Left colon (tissue), 2 donors: Measurements from ENCODE around the gene MTPN. TPM values are rescaled to one million over a fixed set of nuclear protein-coding genes. Genes with fewer than 3 reads are reported as not detected.

ENCODE experiments used
- ATAC-seq: fragments of 200-7000 bp; cut with Tn5 transposase; one replicate; pipeline ENCODE4 v1.9.1; 2020; ENCODE audit warnings: mild to moderate bottlenecking, moderate library complexity
- DNase-seq, 2 donors: peaks; one replicate each; pipeline ENCODE4 v3.0.0-alpha.2; 2020
- intact Hi-C, 2 donors: fragments of 100-400 bp; cut with DNase I in 1 of 2; cut with micrococcal nuclease in 1 of 2; formaldehyde crosslinking; loops; one replicate each; pipeline versions ENCODE4 v1.11.2 to v1.14.0; 2022; cut with DNase I, micrococcal nuclease
- total RNA-seq, 2 donors: library from RNA; stranded (reverse); fragmentation: NEBNext Ultra II Directional; extraction: Animal tissue kit (Norgen Biotek cat#: 25700); gene quantifications; one replicate each; pipeline ENCODE4 v1.2.1, GENCODE V29; 2021
- donor health status: DM: no; HTN: no; CAD: no.
- donor health status: DM: yes; HTN: yes; CAD: no.

Gene MTPN
- total RNA-seq, 2 donors from 2014 or later = 96.5 to 97.6 TPM

DNA sequence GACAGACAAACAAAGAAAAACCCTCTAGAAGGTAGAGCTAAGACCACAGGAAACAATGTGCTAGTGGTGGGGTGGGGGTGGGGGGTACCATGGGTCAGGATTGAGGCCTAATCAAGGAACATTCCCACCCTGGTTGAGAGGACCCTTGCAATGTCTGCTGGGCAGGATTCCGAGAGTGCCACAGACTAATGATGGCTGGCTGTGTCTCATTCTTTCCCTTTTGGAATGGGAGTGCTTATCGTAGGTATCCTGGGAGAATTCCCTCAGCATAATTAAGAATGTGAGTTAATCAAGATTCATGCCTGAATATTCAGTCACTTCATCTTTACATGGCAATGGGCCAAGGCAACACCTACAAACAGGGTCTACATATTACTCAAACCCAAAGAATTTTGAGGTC lies 14.7 kb upstream of the MTPN start:
- intact Hi-C loops = no loop called here
- no peak for DNase-seq
- no peak for ATAC-seq

DNA sequence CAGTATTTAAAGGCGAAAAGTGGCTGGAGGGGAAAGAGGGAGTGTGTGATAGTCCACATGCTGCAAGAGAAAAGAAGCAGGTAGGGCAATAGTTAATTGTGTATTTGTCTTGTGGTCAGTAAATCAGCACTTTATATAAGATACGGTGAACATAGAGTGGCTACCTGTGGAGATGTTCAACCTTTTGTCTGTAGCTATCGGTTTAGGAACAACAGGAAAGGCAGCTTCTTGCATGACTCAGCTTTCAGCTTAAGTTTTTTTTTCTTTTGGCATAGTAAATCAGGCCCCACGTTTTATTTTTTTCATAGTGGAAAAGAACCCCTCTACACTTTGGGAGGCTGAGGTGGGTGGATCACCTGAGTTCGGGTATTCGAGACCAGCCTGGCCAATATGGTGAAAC lies 14.2 kb upstream of the MTPN start:
- no peak for ATAC-seq

DNA sequence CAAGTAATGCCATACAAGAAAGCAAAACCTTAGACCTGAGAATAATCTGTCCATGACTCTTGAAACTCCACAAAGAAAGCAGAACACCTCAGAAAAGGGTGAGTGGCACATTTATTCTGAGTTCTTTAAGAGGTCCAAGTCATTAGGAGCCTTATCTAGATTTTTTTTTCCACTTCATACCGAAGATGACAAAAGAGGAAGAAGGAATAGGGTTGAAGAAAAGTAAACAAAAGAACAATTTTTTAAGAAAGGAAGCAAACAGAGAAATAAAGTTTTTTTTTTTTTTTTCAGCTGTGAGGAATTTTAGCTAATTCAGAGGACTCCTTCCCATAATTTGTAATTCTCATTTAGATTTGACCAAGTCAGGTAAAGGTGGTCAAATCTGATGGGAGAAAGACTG lies 13.1 kb upstream of the MTPN start:
- no peak for ATAC-seq
- no peak for DNase-seq
- intact Hi-C loops = no loop called here

More for the DNA sequence above, 14.2 kb upstream of the MTPN start:
- DNase-seq = no peak
- intact Hi-C loops = no loop called here

DNA sequence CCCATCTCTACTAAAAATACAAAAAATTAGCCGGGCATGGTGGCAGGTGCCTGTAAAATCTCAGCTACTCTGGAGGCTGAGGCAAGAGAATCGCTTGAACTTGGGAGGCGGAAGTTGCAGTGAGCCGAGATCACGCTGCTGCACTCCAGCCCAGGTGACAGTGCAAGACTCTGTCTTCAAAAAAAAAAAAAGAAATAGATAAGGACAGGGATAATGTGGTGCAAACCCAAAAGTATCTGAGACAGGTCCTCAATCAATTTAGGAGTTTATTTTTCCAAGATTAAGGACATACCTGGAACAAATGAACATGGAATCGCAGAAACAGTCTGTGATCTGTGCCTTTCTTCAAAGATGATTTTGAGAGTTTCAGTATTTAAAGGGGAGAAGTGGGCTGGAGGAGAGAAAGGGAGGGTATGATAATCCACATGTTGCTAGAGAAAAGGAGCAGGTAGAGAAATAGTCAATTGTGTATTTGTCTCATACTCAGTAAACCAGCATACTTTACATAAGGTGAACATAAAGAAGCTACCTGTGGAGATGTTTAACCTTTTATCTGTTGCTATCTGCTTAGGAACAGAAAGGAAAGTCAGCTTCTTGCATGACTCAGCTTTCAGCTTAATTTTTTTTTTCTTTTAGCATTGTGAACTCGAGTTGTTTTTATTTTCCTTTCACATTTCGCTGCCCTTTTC lies 4.9 kb upstream of the MTPN start:
- intact Hi-C loops = no loop called here
- ATAC-seq (no peak), DNase-seq (no peak)

DNA sequence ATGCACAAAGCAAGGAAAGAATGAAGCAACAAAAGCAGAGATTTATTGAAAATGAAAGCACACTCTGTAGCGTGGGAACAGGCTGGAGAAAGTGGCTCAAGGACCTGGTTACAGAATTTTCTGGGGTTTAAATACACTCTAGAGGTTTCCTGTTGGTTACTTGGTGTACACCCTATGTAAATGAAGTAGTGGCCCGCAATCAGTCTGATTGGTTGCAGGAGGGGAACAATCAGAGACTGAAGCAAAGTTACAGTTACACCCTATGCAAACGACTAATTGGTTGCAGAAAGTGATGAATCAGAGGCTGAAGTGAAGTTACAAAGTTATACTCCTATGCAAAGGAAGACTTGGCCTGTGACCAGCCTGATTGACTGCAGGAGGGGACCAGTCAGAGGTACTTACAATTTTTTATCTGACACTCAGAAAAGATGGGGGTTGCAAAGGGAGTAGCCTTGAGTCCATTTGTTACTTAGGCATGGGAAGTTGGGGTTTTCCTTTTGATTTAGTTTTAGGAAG lies 3.6 kb upstream of the MTPN start:
- no peak for ATAC-seq
- intact Hi-C loops = no loop called here
- peak; percentile 6 to 25 for DNase-seq

DNA sequence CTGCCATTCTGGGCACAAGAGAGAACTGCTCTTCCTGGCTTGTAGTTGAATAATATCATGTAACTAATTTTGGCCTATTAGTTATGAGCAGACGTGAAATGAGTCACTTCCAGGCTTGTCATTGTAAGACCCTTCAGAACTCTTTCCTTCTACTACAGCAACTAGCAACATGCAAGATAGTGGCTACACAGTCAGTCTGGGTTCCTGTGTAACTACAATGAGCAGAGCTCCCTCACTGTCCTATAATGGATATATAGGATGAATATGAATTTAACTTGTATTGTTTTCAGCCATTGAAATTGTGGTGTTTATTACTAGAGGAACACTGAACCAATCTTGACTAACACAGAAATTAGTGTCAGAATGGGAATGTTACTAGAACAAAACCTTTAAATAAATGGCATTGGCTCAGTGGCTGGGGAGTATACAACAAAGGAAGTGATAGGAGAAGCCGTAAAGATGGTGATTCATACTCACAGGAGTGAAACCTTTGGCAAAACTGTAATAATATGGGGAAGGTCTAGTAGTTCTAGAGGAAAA lies 2.9 kb upstream of the MTPN start:
- DNase-seq (no peak), ATAC-seq (no peak)
- intact Hi-C loops = no loop called here

DNA sequence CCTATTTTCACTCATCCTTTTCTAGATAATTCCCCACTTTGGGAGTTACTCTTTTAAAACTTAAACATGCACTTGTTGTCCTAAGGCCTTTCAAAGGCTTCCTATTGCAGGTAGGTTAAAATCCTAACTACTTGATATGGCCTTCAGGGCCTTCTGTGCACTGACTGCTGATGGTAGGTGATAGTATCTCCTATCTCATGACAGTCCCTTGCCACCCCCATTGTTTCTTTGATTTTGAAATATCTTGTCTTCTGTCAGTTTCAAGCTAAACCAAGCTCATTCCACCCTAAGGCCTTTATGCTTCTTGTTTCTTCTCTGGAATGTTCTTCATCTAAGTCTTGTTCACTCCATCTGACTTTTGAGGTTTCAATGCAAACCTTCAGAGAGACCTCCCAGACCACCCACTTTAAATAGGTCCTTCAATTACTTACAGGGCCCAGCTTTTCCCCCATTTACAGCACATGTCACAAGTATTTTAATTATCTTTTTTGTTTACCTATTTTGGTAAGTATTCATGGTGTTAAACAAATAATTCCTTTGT lies 2.4 kb upstream of the MTPN start:
- ATAC-seq = no peak
- intact Hi-C loops = no loop called here
- DNase-seq = no peak

DNA sequence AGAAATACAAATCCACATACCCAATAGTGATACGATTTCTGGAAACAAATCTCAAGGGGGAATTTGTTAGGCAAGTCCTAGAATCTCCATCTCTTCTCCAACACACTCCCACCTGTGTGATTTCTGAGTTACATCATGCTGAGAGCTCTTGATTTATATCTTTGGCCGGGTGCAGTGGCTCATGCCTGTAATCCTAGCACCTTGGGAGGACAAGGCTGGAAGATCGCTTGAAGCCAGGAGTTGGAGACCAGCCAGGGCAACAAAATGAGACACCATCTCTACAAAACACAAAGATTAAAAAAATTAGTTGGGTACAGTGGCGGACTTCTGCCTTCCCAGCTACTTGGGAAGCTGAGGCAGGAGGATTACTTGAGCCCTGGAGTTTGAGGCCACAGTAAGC lies 1.5 kb upstream of the MTPN start:
- ATAC-seq (no peak), DNase-seq (no peak)
- intact Hi-C loops = no loop called here

DNA sequence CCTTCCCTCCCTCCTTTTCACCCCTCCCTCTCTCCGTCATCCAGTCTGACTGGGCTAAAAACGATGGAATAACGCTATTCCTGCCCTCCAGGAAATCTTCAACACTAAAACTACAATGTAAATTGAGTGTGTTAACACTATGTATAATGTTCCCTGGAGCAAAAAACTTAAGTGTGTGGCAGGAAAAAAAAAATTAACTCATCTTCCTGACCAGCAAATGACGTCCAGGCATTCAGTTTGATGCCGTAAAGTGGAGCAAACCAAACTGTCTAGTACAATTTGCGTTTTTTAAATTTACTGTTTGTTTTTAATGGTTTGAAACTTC lies 545 bp upstream of the MTPN start:
- intact Hi-C loops = no loop called here
- DNase-seq (no peak), ATAC-seq (peak; percentile 24)

DNA sequence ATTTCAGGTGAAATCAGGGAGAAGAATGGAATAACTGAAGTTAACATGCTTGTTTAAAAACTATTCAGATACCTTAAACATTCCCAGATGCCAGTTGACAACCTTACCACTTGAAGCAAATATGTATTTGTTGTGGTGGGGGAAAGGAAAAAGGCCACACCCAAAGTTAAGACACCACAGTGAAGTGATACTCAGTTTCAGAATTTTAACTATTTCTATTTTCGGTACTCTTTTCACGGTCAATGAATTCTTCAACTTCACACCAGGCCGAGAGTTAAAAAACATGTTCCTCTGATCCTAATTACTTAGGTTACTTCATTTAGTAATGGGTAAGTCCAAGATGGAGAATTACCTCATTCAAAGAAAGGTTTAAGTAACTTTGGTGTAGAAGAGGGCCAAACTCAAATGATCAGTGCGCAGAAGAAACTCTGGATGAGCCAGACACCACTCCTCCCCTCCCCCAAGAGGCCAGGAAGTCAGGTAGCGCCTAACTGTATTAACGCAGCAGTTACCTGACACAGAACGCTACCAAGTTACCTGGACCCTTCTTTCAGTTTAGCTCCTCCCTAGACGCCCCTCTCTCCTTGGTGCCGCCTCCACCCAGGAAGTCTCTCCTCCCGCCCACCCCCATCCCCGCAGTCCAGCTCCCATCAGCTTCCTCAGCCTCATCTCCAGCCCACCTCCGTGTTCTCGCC lies 700 bp downstream of the MTPN start:
- DNase-seq (peak; percentile 33 to 38), ATAC-seq (peak; percentile 56)
- intact Hi-C loops = no loop called here

DNA sequence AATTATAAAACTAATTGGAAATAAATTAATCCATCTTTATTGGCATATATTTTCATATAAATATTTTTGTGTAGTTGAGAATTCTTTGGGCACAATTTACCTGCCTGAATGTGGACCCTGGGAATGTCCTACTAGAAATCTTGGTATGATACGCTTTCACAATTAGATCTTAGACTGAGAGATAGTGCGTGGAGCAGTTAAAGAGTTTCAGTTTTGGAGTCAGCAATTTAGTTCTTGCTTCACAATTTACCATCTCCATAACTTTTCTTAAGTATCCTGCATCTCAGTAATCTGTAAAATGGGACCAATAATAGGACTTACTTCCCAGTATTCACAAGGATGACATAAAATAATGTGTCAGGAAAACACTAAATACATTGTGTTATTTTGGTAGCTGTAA lies 2.0 kb downstream of the MTPN start:
- DNase-seq (no peak), ATAC-seq (no peak)
- intact Hi-C loops = no loop called here

DNA sequence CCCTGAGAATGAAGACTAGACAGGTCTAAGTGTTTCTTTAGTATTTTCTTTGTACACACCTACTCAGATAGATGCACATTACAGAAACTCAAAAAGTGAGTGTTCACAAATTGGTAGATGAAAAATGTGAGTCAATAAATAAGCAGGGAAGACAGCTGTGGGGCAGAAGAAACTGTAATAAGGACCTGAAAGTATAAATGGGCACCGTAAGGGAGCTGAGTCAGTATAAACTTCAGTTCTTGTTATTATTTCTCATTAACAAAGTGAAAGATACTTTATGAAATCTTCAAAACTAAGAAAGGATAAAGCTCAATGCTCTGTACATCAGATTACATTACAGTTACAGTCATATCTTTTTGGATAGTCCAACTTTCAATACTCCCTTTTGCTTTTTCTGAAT lies 2.5 kb downstream of the MTPN start:
- intact Hi-C loops = no loop called here
- ATAC-seq (no peak), DNase-seq (no peak)

DNA sequence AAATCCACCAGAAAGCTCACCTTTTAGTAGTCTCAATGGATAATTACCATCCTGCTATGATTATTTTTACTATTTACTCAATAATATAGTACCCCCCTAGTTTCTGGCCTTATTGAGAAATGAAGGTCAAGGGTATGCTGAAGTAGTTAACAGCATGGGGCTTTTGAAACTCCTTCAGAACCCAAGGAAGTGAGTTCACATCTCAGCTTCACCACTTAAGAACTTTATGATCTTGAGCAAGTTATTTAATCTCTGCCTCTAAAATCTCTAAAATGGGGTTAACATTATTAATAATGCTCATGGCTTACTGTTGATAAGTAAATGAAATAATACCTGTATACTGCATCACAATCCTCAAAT lies 5.8 kb downstream of the MTPN start:
- intact Hi-C loops = no loop called here
- DNase-seq = no peak
- no peak for ATAC-seq

DNA sequence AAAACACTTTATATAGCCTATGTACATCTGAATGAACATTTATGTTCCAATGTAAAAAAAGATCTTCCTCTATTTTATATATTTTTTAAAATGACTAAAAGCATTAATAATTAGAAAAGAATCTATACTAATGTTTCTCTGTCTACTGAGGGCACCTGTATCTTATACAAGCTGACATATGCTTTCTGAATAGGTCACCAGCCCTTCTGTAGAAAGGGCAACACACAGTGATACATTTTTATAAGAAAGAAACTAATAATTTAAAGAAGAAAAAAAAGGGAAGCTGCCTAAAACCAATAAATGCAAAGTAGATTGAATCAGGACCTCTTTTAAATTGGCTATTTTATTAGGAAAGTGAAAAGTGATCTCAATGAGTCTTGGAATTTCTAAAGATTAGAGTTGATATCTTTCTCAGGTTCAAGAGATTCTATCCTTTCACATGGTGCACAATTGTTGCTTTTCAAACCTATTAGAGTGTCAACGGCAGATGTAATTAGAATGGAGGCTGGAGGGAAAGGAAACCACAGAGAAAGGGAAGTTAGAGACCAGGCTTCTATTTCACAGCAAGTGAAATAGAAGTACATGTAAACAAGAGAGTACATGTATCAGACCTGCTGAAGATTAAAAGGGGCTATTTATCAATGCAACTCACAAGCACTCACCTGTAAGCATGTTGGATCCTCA lies 6.3 kb downstream of the MTPN start:
- intact Hi-C loops = no loop called here

DNA sequence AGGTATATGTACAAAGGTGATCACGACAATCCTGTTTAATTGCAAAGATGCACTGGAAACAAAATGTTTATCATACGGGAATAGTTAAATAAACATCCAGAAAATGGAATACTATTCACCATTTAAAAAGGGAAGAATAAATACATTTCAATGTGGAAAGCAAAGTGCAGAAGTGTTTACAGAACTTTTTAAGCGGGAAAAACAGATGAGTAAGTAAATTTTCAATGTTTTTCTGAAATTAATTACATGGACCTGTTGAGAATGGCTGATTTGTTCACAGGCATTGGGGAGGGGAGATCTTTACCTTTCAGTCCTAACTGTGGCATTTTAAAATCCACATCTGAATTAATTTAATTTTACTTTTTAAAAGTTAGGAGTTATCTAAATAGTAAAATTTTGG lies 7.1 kb downstream of the MTPN start:
- no peak for ATAC-seq
- intact Hi-C loops = no loop called here
- DNase-seq = no peak

More for the DNA sequence above, 6.3 kb downstream of the MTPN start:
- ATAC-seq (no peak), DNase-seq (no peak)

DNA sequence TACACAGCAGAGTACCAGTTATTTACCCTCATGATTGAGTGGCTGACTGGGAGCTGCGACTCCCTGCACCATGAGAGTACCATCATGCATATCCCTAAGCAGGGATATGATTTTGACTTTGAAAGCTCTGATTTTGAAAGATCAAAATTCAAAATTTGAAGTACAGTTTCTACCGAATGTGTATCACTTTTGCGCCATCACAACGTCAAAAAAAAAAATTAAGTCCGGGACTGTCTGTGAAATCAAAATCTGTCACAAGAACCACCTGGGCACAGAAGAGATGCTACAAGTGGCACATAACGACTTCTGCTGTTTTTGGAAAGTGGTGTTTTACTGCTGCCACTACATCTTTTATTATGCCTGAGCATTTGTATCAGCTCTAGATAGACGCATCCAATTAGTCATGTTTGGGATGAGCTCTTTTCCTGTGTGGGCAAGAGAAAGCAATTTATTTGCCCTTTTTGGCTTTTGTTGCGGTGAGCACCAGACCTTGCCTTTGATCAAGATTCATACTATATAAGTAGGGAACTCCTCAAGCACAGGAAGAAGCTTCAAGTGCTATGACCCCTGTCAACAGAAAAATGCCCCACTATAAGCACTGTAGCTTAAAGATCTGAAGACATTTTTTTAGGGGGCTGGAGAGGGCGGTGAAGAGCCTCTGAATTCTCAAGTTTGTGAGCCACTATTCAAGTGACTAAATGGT lies 10.7 kb downstream of the MTPN start:
- intact Hi-C loops = no loop called here
- no peak for DNase-seq
- ATAC-seq = no peak

DNA sequence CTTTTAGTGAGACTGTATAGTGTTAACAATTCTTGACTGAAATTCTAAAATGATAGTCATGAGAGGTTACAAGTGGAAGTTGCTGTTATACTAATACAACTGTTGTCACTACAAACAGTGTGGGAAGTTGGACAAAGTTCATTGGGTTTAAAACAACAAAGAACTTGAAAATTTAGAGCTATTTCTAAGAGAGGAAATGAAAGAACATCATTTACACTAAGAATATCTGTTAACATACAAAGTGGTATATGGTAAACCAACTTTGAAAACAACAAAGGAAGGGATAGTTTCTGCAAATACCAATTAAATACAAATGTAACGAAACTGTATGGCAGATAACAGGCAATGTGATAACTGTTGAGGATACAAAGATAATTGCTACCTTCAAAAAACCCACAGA lies 11.6 kb downstream of the MTPN start:
- intact Hi-C loops = no loop called here
- ATAC-seq = no peak
- no peak for DNase-seq

DNA sequence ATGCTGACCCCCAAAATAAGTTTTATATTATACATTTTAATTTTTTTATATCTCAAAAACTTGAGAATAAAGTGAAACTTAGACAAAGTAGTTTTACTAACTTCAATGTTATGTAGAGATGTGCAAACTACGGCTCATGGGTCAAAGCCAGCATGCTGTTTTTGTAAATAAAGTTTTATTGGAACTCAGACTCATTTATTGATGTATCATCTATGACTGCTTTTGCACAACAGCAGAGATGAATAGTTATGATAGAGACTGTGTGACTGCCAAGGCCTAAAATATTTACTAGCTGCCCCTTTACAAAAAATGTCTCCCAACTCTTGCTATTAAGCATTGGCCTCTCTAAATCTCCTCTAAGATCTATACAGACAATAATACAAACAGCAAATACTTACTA lies 12.4 kb downstream of the MTPN start:
- DNase-seq = no peak
- no peak for ATAC-seq
- intact Hi-C loops = no loop called here

DNA sequence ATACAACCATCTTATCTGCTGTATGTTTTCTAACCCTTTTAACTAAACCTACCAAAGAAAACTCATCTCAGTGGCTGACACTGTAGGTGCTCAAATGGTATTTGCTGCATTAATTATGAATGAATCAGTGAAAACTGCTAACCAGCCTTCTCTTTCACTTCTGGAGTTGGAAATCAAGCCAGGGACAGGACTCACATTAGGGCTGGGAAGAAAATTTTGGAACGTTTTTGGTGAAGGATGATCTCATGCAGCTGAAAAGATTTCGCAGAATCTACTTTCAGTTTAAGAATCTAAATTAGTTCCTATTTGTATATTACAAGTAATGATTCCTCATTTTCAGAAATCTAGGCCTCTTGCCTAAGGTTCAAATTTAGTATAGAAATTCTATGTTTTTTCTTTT lies 12.9 kb downstream of the MTPN start:
- DNase-seq = no peak
- intact Hi-C loops = no loop called here
- no peak for ATAC-seq
